GM21825 (cell line): Measurements from ENCODE around the gene ADAMTS6.
A peak's percentile ranks its signal among the peaks of the same experiment; 100 is the strongest.
"Not testable (repeated sequence)": the region's sequence is repeated elsewhere in the genome, so short reads cannot be mapped to it uniquely, and the experiment has no call there.

Experiments
- ATAC-seq: cut with Tn5 transposase; IDR thresholded peaks from one replicate; pipeline ENCODE4 v1.9.1; 2021; ENCODE audit warnings: mild to moderate bottlenecking, moderate library complexity; ENCODE audit not compliant: unreplicated experiment

ADAMTS6 gene, protein sequence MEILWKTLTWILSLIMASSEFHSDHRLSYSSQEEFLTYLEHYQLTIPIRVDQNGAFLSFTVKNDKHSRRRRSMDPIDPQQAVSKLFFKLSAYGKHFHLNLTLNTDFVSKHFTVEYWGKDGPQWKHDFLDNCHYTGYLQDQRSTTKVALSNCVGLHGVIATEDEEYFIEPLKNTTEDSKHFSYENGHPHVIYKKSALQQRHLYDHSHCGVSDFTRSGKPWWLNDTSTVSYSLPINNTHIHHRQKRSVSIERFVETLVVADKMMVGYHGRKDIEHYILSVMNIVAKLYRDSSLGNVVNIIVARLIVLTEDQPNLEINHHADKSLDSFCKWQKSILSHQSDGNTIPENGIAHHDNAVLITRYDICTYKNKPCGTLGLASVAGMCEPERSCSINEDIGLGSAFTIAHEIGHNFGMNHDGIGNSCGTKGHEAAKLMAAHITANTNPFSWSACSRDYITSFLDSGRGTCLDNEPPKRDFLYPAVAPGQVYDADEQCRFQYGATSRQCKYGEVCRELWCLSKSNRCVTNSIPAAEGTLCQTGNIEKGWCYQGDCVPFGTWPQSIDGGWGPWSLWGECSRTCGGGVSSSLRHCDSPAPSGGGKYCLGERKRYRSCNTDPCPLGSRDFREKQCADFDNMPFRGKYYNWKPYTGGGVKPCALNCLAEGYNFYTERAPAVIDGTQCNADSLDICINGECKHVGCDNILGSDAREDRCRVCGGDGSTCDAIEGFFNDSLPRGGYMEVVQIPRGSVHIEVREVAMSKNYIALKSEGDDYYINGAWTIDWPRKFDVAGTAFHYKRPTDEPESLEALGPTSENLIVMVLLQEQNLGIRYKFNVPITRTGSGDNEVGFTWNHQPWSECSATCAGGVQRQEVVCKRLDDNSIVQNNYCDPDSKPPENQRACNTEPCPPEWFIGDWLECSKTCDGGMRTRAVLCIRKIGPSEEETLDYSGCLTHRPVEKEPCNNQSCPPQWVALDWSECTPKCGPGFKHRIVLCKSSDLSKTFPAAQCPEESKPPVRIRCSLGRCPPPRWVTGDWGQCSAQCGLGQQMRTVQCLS (N-terminal part only)

DNA sequence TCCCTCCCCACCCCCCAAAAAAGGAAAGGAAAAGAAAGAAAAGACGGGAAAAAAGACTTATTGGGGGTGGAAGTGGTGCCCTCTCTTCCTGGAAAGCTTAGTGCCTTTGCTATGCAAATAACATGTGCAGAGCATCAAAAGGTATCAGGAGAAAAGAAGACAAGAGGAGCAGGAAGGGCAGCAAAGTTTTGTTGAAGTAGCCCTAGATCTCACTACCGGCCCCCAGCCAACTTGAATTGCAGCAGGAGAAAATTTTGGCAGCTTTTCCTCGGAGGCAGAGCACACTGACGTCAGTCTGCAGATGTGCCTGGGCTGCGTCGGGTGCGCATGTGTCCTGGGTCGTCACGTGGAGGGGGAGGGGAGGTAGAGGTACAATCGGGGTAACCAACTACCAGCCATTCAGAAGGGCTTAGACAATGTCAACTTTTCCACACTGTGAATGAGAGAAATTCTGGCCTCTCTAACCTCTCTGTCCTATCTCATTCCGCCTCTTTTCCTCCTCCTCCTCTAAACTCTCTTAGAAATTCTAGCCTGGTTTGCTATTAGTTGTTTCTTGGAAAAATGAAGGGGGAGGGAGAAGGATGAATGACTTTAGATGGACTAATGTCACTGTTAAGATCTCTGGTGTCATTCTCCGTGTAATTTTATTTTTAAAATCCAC is at the start of gene ADAMTS6:
Gene ADAMTS6, minus strand, starts transcription at position 286 of the 661 bp plus-strand sequence. CDS start 8,247 bp downstream, outside the sequence.
- ATAC-seq, result peak; percentile 80

DNA sequence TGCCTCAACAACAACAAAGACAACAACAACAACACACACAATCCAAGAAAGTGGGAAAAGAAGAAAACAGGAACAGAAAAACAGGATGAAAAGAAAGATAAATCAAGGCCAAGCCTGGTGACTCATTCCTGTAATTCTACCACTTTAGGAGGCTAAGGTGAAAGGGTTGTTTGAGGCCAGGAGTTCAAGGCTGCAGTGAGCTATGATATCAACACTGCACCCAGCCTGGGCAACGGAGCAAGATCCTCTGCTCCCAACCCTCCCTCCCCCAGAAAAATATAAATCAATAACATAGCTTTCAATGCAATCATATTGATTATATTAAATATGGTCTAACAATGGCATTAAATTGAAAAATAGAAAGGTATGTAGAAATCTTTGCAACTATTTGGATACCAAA is 49.2 kb upstream of the ADAMTS6 start:
- ATAC-seq, result no peak

DNA sequence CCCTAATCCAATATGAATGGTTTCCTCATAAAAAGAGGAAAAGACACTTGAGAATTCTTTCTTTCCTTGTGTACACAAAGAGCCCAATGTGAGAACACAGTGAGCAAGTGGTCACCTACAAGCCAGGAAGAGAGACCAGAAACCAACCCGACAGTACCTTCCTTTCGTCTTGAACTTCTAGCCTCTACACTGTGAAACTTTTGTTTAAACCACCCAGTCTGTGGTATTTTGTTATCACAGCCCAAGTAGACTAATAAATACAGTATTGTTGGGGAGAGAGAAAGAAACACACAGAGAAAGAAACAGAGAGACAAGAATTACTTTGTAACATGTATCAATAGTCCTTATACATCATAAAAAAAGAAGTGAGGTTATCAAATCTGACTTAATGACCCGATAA is 44.0 kb upstream of the ADAMTS6 start:
- no peak for ATAC-seq

DNA sequence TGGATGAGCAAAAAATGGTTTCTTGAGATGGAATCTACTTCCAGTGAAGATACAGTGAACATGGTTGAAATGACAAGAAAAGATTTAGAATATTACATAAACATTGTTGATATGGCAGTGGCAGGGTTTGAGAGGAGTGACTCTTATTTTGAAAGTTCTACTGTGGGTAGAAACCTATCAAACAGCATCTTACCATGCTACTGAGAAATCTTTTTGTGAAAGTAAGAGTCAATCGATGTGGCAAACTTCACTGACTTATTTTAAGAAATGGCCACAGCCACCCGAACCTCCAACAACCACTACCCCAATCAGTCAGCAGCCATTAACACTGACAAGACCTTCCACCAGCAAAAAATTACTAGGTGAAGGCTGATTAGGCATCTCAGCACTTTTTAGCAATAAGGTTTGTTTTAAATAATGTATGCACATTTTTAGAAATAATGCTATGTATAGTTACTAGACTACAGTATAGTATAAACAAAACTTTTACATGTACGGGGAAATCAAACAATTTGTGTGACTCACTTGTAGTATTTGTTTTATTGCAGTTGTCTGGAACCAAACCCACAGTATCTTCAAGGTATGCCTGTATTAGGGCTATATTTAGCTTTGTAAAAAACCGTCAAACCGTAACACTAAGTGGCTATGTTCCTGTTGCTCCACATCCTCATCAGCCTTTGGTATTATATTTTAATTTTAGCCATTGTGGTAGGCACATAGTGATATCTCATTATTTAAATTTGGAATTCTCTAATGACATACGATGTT is 30.6 kb upstream of the ADAMTS6 start:
- no peak for ATAC-seq

DNA sequence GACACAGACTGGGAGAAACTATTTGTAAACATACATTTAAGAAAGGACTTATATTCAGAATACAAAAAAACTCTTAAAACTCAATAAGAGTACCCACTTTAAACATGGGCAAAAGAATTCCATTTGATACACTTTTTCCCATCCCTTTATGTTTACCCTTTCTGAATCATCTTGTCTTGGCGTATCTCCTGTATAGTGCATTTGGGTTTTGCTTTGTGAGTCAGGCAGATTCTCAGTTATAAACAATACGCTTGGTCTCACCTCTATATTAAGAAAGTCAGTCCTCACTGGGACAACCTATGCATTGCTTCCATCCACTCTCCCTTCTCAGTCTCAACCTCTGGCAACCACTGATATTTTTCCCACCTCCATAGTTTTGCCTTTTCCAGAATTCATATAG is 27.3 kb upstream of the ADAMTS6 start:
- no peak for ATAC-seq

DNA sequence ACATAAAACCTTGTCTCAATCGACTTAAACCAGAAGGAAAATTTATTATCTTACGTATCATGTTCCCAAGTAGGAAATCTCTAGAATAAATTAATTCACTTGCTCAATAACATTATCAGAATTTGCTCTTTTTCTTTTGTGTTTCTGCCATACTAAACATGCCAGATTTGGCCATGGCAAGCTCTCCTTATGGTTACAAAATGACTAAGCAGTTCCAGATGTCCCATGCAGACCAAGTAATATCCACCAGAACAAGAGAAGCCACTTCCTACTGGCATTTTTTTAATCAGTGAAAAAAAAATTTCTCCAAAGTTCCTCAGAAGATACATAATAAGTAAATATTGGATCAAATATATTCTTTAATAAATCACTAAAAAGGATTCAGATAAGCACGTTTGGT is 25.2 kb upstream of the ADAMTS6 start:
- no peak for ATAC-seq

DNA sequence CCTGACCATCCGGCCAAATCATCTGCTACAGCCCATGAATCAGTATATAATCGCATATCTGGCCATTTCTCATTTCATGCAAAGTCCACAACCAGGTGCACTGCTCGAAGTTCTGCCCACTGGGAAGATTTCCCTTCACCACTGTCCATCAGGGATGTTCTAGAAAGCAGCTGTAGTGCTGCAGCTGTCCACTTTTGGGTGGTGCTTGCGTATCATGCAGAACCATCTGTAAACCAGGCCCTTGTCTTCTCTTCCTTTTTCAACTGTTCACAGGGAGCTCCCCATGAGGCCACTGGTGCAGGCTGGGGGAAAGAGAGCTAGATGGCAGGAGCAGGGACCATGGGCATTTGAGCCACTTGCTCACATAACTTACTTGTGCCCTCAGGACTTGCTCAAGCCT is 7.4 kb upstream of the ADAMTS6 start:
- ATAC-seq, result no peak

DNA sequence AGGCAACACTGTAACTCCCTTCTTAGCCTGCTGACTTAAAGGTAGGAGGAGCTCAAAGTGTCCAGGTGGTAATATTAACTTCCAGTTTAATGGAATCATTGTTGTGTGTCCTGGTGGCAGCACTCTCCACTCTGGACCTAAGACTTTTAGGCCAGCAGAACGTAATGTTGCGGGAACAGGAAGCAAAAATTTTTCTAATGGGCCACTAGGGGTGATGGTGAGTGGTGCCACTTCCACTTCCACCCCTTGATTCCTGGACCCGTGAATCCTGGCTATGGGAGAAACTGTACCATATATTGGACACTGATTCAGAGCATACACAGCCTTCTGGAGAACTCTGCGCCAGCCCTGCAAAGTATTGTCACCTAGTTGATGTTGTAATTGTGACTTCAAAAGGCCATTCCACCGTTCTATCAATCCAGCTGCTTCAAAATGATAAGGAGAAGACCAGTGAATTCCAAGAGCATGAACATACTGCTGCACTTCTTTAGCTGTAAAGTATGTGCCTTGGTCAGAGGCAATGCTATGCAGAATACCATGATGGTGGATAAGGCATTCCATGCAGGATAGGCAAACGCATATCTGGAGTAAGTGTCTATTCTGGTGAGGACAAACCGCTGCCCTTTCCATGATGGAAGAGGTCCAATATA is 6.4 kb upstream of the ADAMTS6 start:
- not testable (repeated sequence) for ATAC-seq

DNA sequence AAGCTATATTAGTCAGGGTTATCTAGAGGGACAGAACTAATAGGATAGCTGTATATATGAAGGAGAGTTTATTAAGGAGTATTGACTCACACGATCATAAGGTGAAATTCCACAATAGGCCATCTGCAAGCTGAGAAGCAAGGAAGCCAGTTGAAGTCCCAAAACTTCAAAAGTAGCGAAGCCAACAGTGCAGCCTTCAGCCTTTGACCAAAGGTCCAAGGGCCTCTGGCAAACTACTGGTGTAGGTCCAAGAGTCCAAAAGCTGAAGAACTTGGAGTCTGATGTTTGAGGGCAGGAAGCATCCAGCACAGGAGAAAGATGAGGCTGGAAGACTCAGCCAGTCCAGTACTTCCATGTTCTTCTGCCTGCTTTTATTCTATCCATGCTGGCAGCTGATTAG is 5.1 kb upstream of the ADAMTS6 start:
- ATAC-seq, result not testable (repeated sequence)

DNA sequence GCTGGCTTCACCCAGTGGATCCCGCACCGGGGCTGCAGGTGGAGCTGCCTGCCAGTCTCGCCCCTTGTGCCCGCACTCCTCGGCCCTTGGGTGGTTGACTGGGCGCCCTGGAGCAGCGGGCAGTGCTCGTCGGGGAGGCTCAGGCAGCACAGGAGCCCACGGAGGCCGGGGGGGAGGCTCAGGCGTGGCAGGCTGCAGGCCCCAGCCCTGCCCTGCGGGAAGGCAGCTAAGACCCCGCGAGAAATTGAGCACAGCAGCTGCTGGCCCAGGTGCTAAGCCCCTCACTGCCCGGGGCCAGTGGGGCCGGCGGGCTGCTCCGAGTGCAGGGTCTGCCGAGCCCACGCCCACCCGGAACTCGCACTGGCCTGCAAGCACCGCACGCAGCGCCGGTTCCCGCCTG is 3.7 kb upstream of the ADAMTS6 start:
- ATAC-seq, result no peak

DNA sequence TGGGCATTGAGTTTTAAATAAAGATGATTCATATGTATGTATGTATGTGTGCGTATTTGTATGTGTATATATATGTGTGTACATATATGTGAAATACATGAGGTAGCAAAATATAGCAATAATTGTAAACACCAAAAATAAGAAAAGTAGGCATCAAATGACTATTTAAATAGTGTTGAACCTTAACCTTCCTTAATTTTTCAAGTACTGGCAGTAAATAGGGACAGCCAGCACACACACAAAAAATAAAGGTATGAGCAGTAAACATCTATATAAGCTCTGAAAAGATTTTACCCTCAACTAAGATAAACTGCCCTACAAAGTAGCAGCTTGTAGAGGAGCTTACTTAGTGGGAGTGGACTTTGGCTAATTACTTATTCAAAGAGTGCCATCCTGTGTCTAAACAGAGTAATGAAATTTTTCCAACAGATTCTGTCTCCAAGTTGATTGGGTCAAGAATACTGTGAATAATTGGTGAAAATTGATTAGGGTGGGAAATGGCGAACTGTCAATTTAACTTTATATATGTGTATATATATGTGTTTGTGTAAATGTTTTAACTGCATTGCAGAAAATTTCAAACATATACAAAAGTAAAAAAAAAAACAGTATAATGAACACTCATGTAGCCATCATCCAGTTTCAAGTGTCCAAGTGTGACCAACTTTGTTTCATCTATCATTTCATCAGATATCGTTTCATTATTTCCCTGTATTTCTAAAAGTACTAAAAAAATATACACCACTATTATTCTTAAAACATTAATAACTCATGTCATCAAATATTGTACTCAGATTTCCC is 2.0 kb upstream of the ADAMTS6 start:
- ATAC-seq, result peak; percentile 45

DNA sequence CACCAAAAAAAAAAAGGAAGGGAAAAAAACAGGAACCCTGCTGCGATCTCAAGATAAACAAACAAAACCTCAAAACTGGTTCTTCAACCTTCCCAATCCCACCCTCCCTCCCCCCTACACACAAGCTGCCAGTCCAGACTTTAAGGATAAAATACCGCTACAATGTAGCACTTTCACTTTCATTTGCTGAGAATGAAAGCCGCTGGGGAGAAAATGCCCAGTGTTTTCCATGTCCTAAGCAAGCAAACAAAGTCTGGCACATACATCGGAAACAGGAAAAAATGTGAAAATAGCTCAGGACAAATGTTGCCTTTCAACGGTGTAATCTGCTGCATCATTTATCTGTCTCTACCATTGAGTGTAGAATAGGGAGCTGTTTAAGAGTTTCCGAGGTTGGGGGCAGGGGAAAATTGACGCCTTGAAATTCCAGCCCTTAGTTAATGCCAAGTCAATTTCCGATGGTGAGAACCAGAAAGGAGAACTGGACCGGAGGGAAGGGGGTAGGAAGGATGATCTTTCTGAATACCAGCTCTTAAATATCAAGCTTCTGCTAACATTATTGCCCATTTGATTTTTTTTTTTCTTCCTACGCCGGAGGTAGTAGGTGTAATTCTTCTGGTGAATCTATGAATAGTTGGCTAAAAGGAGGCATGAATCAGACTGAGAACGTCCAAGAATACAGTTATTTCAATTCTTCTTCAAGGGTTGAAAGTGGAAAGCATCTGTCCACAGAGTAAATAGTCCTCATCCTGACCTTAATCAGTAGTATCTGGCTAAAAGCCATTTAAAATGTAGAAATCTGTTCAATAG is 1.2 kb upstream of the ADAMTS6 start:
- ATAC-seq, result no peak

DNA sequence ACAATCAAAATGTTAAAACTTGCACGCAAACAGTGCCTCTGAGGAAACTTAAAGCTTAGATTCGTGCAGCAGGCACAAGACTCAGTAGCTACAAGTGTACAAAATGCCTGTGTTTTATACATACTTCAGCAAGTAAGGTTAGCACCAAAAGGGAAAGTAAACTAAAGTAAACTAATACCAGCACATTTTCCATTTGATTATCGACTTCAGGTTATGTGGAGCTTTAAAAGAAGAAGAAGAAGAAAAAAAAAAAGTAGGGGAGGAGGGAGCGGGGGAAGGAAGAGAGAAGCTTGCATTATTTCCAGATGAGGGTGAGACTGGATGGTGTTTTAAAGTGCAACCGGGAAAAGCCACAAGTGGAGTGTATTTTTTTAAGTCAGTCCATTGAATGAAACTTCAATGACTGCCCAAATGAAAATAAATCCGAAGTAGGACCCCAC is 596 bp upstream of the ADAMTS6 start:
- peak; percentile 17 for ATAC-seq

DNA sequence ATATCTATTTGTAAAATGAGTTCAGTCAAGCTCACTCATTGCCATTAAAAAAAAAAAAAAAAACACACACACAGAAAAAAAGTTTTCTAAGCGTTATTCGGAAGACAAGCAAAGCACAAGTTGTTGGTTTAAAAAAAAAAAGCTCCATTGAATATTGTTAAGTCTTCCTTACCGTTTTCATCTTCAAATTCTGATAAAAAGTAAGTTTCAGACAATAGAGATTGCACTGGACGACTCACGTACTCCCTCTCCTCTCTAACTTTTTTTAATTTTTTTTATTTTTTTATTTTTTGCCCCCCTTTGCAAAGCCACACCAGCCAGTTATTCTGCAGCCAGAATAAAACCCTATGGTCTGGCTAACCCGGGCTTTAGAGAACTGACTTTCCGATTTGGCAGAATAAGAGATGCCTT is 544 bp downstream of the ADAMTS6 start:
- peak; percentile 4 for ATAC-seq

DNA sequence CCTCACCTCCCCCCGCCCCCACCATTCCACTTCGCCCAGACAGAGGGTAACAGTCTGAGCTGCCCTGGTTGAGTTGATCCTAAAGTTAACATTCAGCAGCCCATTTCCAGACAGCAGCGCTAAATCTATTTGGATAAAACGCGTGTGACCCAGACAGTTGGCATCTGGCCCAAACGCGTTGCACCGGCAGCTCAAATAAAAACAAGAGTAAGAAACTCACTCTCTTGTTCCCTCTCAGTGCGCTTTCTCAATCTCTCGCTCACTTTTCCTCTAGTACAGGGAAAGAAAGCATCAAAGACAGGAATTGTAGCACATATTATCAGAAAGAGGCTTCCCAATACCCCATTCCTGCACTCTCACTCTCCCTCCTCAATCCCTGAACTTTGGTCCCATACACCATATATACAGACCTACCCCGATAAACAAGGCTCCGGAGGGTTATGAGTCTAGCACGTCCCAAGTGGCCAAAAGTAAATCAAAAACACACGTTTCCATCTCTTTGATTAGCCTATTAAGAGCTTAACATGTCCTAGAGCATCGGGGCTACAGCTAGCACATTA is 1.3 kb downstream of the ADAMTS6 start:
- peak; percentile 24 for ATAC-seq

DNA sequence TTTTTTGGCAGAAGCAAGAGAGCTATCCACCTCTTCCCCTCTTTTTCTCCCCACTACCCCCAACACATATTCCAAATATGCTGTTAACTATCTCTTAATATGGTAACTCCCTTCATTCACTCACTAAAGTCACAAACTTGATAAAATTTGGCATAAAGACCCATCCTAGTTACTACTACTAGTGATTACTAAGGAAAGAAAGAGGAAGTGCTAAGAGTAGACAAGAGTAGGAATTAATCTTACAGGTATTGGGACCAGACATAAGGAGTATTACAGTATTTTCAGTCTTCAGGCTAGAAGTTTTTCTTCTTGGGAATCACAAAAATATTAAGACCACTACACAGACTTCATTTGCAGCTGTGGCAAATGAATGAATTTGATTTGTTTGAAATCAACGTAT is 2.2 kb downstream of the ADAMTS6 start:
- no peak for ATAC-seq

DNA sequence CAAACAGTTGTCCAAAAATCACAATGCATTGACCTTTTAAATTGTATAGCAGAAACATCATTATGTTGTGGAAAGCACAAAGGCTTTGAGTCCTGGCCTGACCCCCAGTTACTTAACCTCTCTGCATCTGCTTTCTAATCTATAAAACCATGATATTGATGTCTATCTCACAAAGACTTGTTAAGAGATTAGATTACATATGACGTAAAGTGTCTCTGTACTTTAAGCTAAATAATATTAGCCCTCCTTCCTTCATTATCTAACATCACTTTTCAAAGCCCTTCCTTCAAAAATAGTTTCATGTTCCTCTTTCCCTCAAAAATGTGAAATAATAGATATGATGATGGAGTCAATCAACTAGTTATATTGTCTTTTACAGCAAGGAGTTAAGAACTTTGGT is 3.4 kb downstream of the ADAMTS6 start:
- ATAC-seq, result no peak

DNA sequence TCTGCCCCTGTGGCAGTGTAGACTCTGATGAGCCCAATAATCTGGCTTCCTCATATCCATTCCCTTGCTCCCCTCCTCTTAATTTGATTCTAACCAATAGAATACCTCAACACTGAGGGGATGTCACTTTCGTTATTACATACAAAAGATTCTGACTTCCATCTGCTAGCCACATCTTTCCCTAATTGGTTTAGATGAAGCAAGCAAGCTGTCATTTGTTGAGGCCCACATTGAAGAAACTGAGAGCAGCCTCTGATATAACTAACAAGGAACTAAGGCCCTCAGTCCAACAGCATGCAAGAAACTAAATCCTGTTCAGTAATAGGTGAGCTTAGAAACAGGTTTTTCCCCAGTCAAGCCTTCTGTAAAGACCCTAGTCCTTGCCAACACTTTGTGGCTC is 5.8 kb downstream of the ADAMTS6 start:
- ATAC-seq, result no peak
